ENCODE measurements around the gene CXCL1. TPM values are rescaled to one million over a fixed set of nuclear protein-coding genes. Genes with fewer than 3 reads are reported as not detected.

CXCL1 gene
- total and polyA plus RNA-seq, 2 donors (not counting 3 experiments of a cell fraction or from before 2014, with no cell fraction given): 20.0 to 26.7 TPM

DNA sequence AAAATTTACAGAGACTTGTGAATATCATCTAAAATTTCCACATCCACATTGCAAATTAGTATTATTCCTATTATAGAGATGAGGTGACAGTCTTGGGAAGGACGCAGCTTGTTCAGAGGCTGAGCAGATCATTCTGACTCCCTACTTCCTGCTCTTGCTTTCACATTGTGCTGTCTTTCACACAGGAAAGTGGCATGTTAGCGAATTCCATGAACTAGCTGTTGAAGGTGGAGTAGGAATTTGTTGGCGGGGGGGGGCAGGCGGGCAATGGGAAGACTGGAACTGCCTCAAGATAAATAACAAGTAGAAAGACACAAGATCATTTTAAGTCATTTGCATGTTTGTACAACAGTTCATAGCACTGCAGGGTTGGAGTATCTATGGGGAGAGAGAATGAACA lies 13.8 kb upstream of the CXCL1 start:
- peaks cover 11% of the 10 kb centered on the region for H3K4me1 ChIP-seq (ENCODE audit: control insufficient read depth, extremely low read depth, insufficient read depth, low read length)
- no TSS peak for BruUV-seq (replicated peaks)
- H3K27ac ChIP-seq (ENCODE audit: insufficient read depth, low read depth, low read length): no peak overlapping the region
- no peak overlapping the region for H3K4me3 ChIP-seq (replicated peaks in 1 of 3; ENCODE audit: insufficient read depth in 1 of 3, low read depth in 1 of 3, low read length in 3 of 3)
- H4K20me1 ChIP-seq (replicated peaks; ENCODE audit: control insufficient read depth, extremely low read depth, insufficient read depth, low read length): no peaks in the 10 kb centered on the region
- DNase-seq (ENCODE audit: low read depth, low spot score): peak; percentile 43
- intact Hi-C loops (cut with micrococcal nuclease) (no loop called here), dilution Hi-C loops (cut with MboI; ENCODE audit: extremely low pct_ligation_motif_present, low sequenced_read_pairs) (no loop called here)
- no peaks in the 10 kb centered on the region for H3K36me3 ChIP-seq (ENCODE audit: control insufficient read depth in 2 of 2, extremely low read depth in 1 of 2, insufficient read depth in 2 of 2, low read length in 2 of 2)
- TF ChIP-seq EZH2 (IDR thresholded peaks at IDR 0.05; ENCODE audit: borderline replicate concordance, low read depth, low read length, severe bottlenecking) (no peak), GATA2 (IDR thresholded peaks at IDR 0.05; ENCODE audit: insufficient read depth, insufficient read length, low read depth, low read length) (no peak), MYC (IDR thresholded peaks at IDR 0.05; ENCODE audit: low read depth, low read length) (no peak), JUN (IDR thresholded peaks at IDR 0.05; ENCODE audit: borderline replicate concordance, insufficient read depth, insufficient read length, low read depth) (no peak), POLR2A (IDR thresholded peaks at IDR 0.05; ENCODE audit: low read depth, low read length) (no peak), POLR2AphosphoS5 (IDR thresholded peaks at IDR 0.05; ENCODE audit: insufficient read depth, low read depth, low read length) (no peak), FOS (IDR thresholded peaks at IDR 0.05; ENCODE audit: borderline replicate concordance, insufficient read depth, low read length) (no peak)
- TF ChIP-seq, protein P1, sequence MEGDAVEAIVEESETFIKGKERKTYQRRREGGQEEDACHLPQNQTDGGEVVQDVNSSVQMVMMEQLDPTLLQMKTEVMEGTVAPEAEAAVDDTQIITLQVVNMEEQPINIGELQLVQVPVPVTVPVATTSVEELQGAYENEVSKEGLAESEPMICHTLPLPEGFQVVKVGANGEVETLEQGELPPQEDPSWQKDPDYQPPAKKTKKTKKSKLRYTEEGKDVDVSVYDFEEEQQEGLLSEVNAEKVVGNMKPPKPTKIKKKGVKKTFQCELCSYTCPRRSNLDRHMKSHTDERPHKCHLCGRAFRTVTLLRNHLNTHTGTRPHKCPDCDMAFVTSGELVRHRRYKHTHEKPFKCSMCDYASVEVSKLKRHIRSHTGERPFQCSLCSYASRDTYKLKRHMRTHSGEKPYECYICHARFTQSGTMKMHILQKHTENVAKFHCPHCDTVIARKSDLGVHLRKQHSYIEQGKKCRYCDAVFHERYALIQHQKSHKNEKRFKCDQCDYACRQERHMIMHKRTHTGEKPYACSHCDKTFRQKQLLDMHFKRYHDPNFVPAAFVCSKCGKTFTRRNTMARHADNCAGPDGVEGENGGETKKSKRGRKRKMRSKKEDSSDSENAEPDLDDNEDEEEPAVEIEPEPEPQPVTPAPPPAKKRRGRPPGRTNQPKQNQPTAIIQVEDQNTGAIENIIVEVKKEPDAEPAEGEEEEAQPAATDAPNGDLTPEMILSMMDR (IDR thresholded peaks at IDR 0.05; ENCODE audit: extremely low read depth in 1 of 2, insufficient read depth in 1 of 2, low read depth in 1 of 2, low read length in 2 of 2): no peak
- TF ChIP-seq, protein P2, sequence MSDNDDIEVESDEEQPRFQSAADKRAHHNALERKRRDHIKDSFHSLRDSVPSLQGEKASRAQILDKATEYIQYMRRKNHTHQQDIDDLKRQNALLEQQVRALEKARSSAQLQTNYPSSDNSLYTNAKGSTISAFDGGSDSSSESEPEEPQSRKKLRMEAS (IDR thresholded peaks at IDR 0.05; ENCODE audit: insufficient read depth, insufficient read length): no peak
- ChIA-PET POLR2A (no interaction called here), CTCF (interaction anchor here (0.8 to 1.7 kb wide), 5 partner anchors 9 to 126 kb away, joined by 3 to 6 read pairs (median 3); partner anchors contain the start of gene CXCL1)
- H2AFZ ChIP-seq (ENCODE audit: low read depth, low read length): no peak overlapping the region
- H3K4me2 ChIP-seq (ENCODE audit: insufficient read depth, low read length): no peak overlapping the region
- peak; percentile 73 for FAIRE-seq
- no peaks in the 10 kb centered on the region for H3K79me2 ChIP-seq (ENCODE audit: control insufficient read depth, insufficient read depth, low read length)
- no peaks in the 10 kb centered on the region for H3K9me3 ChIP-seq (replicated peaks; ENCODE audit: control insufficient read depth, insufficient read depth, low read length)
- no peak overlapping the region for H3K9ac ChIP-seq (replicated peaks; ENCODE audit: extremely low read depth, insufficient read depth, low read length)
- no peaks in the 10 kb centered on the region for H3K9me1 ChIP-seq (replicated peaks; ENCODE audit: control insufficient read depth, extremely low read depth, insufficient read depth, low read length)
- no peaks in the 10 kb centered on the region for H3K27me3 ChIP-seq (ENCODE audit: control insufficient read depth in 2 of 2, insufficient read depth in 2 of 2, low read length in 2 of 2)
